Hepatocyte (in vitro differentiated cells): ENCODE results near the gene CD2.

ENCODE experiments used
- CTCF ChIP-seq: fragments of 200-600 bp; sonication (generic); IDR thresholded peaks from 2 replicates; pipeline ENCODE4 v1.5.1; 2016; ENCODE audit warnings: antibody characterized with exemption, mild to moderate bottlenecking; ENCODE audit not compliant: poor library complexity
- EZH2 ChIP-seq: fragments of 200-600 bp; sonication (generic); IDR thresholded peaks from 2 replicates; pipeline ENCODE4 v1.6.1; 2016; ENCODE audit warnings: antibody characterized with exemption, mild to moderate bottlenecking, borderline replicate concordance

GRCh38 chr1:116735246-116735645 lies 19.0 kb upstream of the CD2 start:
- TF ChIP-seq CTCF (no peak), EZH2 (no peak)
